ENCODE data around the gene WDR59.

DNA sequence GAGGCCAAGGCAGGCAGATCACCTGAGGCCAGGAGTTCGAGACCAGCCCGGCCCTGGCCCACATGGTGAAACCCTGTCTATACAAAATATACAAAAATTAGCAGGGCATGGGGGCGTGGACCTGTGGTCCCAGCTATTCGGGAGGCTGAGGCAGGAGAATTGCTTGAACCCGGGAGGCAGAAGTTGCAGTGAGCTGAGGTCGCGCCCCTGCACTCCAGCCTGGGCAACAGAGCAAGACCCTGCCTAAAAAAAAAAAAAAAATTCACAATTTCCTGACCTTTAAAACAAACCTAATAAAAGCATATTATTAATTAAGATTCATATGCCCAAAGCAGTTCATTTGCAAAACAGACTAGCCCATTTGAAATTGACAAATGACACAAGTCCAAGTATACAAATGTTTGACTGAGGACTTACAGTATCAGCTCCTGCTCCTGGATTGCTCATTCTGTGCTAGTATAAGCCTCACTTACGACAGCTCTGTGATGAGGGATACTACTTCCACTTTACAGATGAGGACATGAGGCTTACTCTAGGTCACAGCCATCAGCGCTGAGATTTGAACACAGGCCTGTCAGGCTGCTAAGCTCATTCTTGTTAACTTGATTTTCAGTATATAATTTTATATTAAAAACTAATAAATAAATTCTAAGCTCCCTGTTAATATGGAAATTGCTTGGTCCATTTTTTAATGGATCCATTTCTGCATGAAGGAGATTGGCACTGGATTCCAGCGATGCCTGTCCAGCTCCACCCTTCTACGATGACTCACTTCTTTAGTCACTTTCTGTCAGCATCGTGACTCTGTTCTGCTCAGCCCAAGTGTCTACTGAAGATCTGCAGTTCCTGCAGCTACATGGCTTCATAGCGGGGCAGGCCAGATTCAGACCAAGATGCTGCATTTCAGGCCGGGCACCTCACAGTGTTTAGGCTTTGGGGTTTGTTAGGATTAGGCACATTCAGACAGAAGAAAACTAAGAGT, 88.2 kb downstream of the WDR59 start:
- TF ChIP-seq, protein P1, sequence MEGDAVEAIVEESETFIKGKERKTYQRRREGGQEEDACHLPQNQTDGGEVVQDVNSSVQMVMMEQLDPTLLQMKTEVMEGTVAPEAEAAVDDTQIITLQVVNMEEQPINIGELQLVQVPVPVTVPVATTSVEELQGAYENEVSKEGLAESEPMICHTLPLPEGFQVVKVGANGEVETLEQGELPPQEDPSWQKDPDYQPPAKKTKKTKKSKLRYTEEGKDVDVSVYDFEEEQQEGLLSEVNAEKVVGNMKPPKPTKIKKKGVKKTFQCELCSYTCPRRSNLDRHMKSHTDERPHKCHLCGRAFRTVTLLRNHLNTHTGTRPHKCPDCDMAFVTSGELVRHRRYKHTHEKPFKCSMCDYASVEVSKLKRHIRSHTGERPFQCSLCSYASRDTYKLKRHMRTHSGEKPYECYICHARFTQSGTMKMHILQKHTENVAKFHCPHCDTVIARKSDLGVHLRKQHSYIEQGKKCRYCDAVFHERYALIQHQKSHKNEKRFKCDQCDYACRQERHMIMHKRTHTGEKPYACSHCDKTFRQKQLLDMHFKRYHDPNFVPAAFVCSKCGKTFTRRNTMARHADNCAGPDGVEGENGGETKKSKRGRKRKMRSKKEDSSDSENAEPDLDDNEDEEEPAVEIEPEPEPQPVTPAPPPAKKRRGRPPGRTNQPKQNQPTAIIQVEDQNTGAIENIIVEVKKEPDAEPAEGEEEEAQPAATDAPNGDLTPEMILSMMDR (IDR thresholded peaks at IDR 0.05): no peak
- TF ChIP-seq POLR2A (IDR thresholded peaks at IDR 0.05): no peak
